SU-DHL-6 (cell line): ENCODE data around the gene OTX1.

ENCODE experiments used
- EZH2phosphoT487 ChIP-seq: fragments of 200-600 bp; sonication (generic), shearing (Covaris generic); conservative IDR thresholded peaks from 2 replicates; pipeline ENCODE4 v1.6.1; 2018; ENCODE audit warnings: mild to moderate bottlenecking, antibody characterized with exemption, low read length, moderate library complexity, mixed read lengths
- TF ChIP-seq, protein P1 (sequence below): fragments of 200-600 bp; sonication (generic); IDR thresholded peaks from one replicate; pipeline ENCODE4 v1.5.1; 2017; ENCODE audit warnings: antibody characterized with exemption, mild to moderate bottlenecking, low read length, moderate library complexity; ENCODE audit not compliant: insufficient read depth, poor library complexity, severe bottlenecking

DNA sequence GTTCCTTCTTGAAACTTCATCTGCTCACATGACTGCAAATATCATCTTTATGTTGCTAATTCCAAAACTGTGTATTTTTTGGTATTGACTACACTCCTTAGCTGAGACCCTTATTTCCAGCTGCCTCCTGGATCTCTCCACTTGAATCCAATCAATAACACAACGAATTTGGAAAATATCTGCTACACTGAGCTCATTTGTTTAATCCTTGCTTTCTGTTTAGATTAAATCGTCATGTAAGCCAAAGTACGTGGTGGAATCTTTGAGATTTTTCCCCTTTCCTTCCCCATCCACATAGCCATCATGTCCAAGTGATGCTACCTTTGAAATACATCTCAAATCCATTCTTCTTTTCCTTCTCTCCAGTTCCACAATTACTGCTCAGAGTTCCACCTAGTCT, 15.6 kb downstream of the OTX1 start:
- TF ChIP-seq, protein P1, sequence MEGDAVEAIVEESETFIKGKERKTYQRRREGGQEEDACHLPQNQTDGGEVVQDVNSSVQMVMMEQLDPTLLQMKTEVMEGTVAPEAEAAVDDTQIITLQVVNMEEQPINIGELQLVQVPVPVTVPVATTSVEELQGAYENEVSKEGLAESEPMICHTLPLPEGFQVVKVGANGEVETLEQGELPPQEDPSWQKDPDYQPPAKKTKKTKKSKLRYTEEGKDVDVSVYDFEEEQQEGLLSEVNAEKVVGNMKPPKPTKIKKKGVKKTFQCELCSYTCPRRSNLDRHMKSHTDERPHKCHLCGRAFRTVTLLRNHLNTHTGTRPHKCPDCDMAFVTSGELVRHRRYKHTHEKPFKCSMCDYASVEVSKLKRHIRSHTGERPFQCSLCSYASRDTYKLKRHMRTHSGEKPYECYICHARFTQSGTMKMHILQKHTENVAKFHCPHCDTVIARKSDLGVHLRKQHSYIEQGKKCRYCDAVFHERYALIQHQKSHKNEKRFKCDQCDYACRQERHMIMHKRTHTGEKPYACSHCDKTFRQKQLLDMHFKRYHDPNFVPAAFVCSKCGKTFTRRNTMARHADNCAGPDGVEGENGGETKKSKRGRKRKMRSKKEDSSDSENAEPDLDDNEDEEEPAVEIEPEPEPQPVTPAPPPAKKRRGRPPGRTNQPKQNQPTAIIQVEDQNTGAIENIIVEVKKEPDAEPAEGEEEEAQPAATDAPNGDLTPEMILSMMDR, result no peak
- TF ChIP-seq EZH2phosphoT487, result no peak
